MV-4-11 (cell line): Measurements from ENCODE around the gene RNASE8.
"Not testable (repeated sequence)": the region's sequence is repeated elsewhere in the genome, so short reads cannot be mapped to it uniquely, and the experiment has no call there.

Experiments
- DNase-seq: peaks from one replicate; lab custom pipeline; 2025; lab: John Stamatoyannopoulos, UW

Gene RNASE8

GRCh38 chr14:21057803-21058675, at the start of gene RNASE8:
TSS of gene RNASE8 (plus strand) at chr14:21057822. CDS start at chr14:21057893, 71 bp downstream.
- DNase-seq: no peak

GRCh38 chr14:21009721-21010120, 47.9 kb upstream of the RNASE8 start:
- DNase-seq: not testable (repeated sequence)

GRCh38 chr14:21011136-21011535, 46.5 kb upstream of the RNASE8 start:
- DNase-seq: no peak

- DNase-seq: peak; percentile 76
These were observed 42.8 kb upstream of the RNASE8 start for GRCh38 chr14:21014761-21015190.

- DNase-seq: peak; percentile 94
These were observed 42.3 kb upstream of the RNASE8 start for GRCh38 chr14:21015312-21015711.

- peak; percentile 75 for DNase-seq
These were observed 41.0 kb upstream of the RNASE8 start for GRCh38 chr14:21016413-21017190.

GRCh38 chr14:21017528-21018245, 39.9 kb upstream of the RNASE8 start:
- DNase-seq: peak; percentile 67

GRCh38 chr14:21018286-21018685, 39.3 kb upstream of the RNASE8 start:
- DNase-seq: no peak

GRCh38 chr14:21018781-21019180, 38.8 kb upstream of the RNASE8 start:
- DNase-seq: no peak

- DNase-seq: peak; percentile 17
These were observed 38.3 kb upstream of the RNASE8 start for GRCh38 chr14:21019366-21019765.

GRCh38 chr14:21020977-21021545, 36.6 kb upstream of the RNASE8 start:
- no peak for DNase-seq

- DNase-seq: no peak
These were observed 34.9 kb upstream of the RNASE8 start for GRCh38 chr14:21022686-21023085.

GRCh38 chr14:21023174-21023573, 34.4 kb upstream of the RNASE8 start:
- DNase-seq: peak; percentile 68

GRCh38 chr14:21023817-21024584, 33.6 kb upstream of the RNASE8 start:
- DNase-seq: no peak

- no peak for DNase-seq
These were observed 32.8 kb upstream of the RNASE8 start, which contains the start of gene NDRG2 for GRCh38 chr14:21024585-21025370. TSS of gene NDRG2 (minus strand) at chr14:21025061. CDS start at chr14:21023315, 1,746 bp downstream.

GRCh38 chr14:21025371-21026273, 32.0 kb upstream of the RNASE8 start:
- no peak for DNase-seq

GRCh38 chr14:21026274-21026987, 31.2 kb upstream of the RNASE8 start:
- no peak for DNase-seq

GRCh38 chr14:21026988-21027315, 30.7 kb upstream of the RNASE8 start:
- no peak for DNase-seq

GRCh38 chr14:21029917-21030316, 27.7 kb upstream of the RNASE8 start, which contains the start of gene TPPP2:
TSS of gene TPPP2 (plus strand) at chr14:21030217. CDS start at chr14:21030582, 365 bp downstream.
- DNase-seq: no peak
